Keratinocyte (primary cell): Measurements from ENCODE around the gene SECTM1. TPM values are rescaled to one million over a fixed set of nuclear protein-coding genes. Genes with fewer than 3 reads are reported as not detected.

Source experiments
- DNase-seq: peaks from one replicate; pipeline ENCODE4 v3.0.0-alpha.2; 2011; ENCODE audit warnings: low read depth, missing footprints, low spot score
- FAIRE-seq: peaks from 2 replicates; lab custom pipeline; 2011; peaks lifted over from hg19 to GRCh38; lab: Jason Lieb, UNC
- H2AFZ ChIP-seq: 2 replicates; pipeline ENCODE4 v1.6.0; 2012; ENCODE audit warnings: low read length, control low read depth, inconsistent platforms; ENCODE audit not compliant: control insufficient read depth
- H3K27ac ChIP-seq: 2 replicates; pipeline ENCODE4 v1.5.1; 2011; ENCODE audit warnings: low read length; ENCODE audit not compliant: control insufficient read depth, insufficient read depth
- H3K27me3 ChIP-seq: 3 replicates; pipeline ENCODE4 v1.6.0; 2011; ENCODE audit warnings: low read length; ENCODE audit not compliant: control insufficient read depth, insufficient read depth; ENCODE audit errors: extremely low read depth
- H3K36me3 ChIP-seq, 2 experiments: 2 replicates in 1 of 2; 3 replicates in 1 of 2; pipeline ENCODE4 v1.5.1; 2011; ENCODE audit warnings: low read length in 2 of 2, mild to moderate bottlenecking in 1 of 2; ENCODE audit not compliant: control insufficient read depth in 2 of 2, insufficient read depth in 2 of 2; ENCODE audit errors: extremely low read depth in 1 of 2
- H3K4me1 ChIP-seq: 3 replicates; pipeline ENCODE4 v1.5.1; 2011; ENCODE audit warnings: low read length; ENCODE audit not compliant: control insufficient read depth, insufficient read depth; ENCODE audit errors: extremely low read depth
- H3K4me2 ChIP-seq: 3 replicates; pipeline ENCODE4 v1.6.0; 2011; ENCODE audit warnings: low read depth, low read length; ENCODE audit not compliant: control insufficient read depth, insufficient read depth; ENCODE audit errors: extremely low read depth
- H3K4me3 ChIP-seq, 3 experiments: fragments of 200-600 bp in 1 of 3; sonication (generic) in 1 of 3; 2 replicates in 2 of 3; 3 replicates in 1 of 3; pipeline ENCODE4 v1.5.1; 2011 to 2016; ENCODE audit warnings: low read length in 3 of 3, mild to moderate bottlenecking in 3 of 3, control low read depth in 2 of 3, inconsistent platforms in 1 of 3, low read depth in 1 of 3, mixed read lengths in 1 of 3, mixed run types in 1 of 3, moderate library complexity in 1 of 3; ENCODE audit not compliant: control insufficient read depth in 2 of 3, insufficient read depth in 2 of 3; ENCODE audit errors: extremely low read depth in 1 of 3
- H3K79me2 ChIP-seq: 2 replicates; pipeline ENCODE4 v1.6.0; 2012; ENCODE audit warnings: low read length; ENCODE audit not compliant: control insufficient read depth, insufficient read depth
- H3K9ac ChIP-seq: 3 replicates; pipeline ENCODE4 v1.6.0; 2011; ENCODE audit warnings: low read length; ENCODE audit not compliant: control insufficient read depth, insufficient read depth; ENCODE audit errors: extremely low read depth
- H3K9me1 ChIP-seq: 3 replicates; pipeline ENCODE4 v1.6.0; 2011; ENCODE audit warnings: low read length; ENCODE audit not compliant: control insufficient read depth, insufficient read depth; ENCODE audit errors: extremely low read depth
- H3K9me3 ChIP-seq: 2 replicates; pipeline ENCODE4 v1.5.1; 2012; ENCODE audit warnings: low read depth, low read length; ENCODE audit not compliant: control insufficient read depth
- H4K20me1 ChIP-seq: 3 replicates; pipeline ENCODE4 v1.6.0; 2011; ENCODE audit warnings: low read length; ENCODE audit not compliant: control insufficient read depth, insufficient read depth; ENCODE audit errors: extremely low read depth
- CTCF ChIP-seq, 3 experiments: IDR thresholded peaks in 1 of 3; conservative IDR thresholded peaks in 1 of 3; optimal IDR thresholded peaks in 1 of 3; 2 replicates in 2 of 3; 3 replicates in 1 of 3; pipeline versions ENCODE3 to v1.5.1; 2011; ENCODE audit warnings: low read length in 3 of 3, mild to moderate bottlenecking in 3 of 3, moderate library complexity in 2 of 3, control low read depth in 1 of 3, inconsistent platforms in 1 of 3; ENCODE audit not compliant: insufficient read depth in 2 of 3; ENCODE audit errors: extremely low read depth in 1 of 3
- EZH2 ChIP-seq: IDR thresholded peaks from one replicate; pipeline ENCODE4 v1.6.1; 2012; ENCODE audit warnings: inconsistent platforms, mild to moderate bottlenecking, low read length, moderate library complexity
- dilution Hi-C: fragments of 300-500 bp; cut with MboI; formaldehyde crosslinking; loops from one replicate; pipeline ENCODE4 v1.7.0; 2020; ENCODE audit warnings: low sequenced_read_pairs; ENCODE audit not compliant: extremely low pct_ligation_motif_present
- polyA plus RNA-seq, 5 experiments: library from polyadenylated mRNA; depleted of rRNA in 3 of 5; stranded (reverse) in 3 of 5; stranded (forward) in 1 of 5; unstranded in 1 of 5; fragments of >200 nt; gene quantifications; 1 replicate in 1 of 5; 2 replicates in 3 of 5; 3 replicates in 1 of 5; pipeline versions ENCODE4 v1.2.1 to v1.2.3, GENCODE V29; 2011 to 2012; ENCODE audit warnings: missing spikeins in 2 of 5, low read depth in 1 of 5, low replicate concordance in 1 of 5

The SECTM1 gene
- polyA plus RNA-seq, 1 donor (not counting 4 experiments of a cell fraction or from before 2014, with no cell fraction given) = 2.0 TPM

GRCh38 chr17:82342361-82343079 lies 9.0 kb upstream of the SECTM1 start:
- no peak for DNase-seq
- Histone ChIP-seq H3K9me3 (no peaks in the 10 kb centered on the region), H4K20me1 (no peaks in the 10 kb centered on the region), H3K79me2 (no peaks in the 10 kb centered on the region), H2AFZ (no peak overlapping the region), H3K27me3 (peaks cover 11% of the 10 kb centered on the region), H3K27ac (no peak overlapping the region), H3K9me1 (no peaks in the 10 kb centered on the region), H3K4me1 (peaks cover 13% of the 10 kb centered on the region), H3K9ac (no peak overlapping the region), H3K4me3 (no peak overlapping the region), H3K36me3 (no peaks in the 10 kb centered on the region), H3K4me2 (no peak overlapping the region)
- no peak for FAIRE-seq
- dilution Hi-C loops = loop anchor here (10.0 kb wide), 1 partner anchor 92 kb away; no protein-coding TSS in a partner anchor
- no peak for TF ChIP-seq EZH2
- no peak for TF ChIP-seq CTCF (optimal IDR thresholded peaks at IDR 0.05 in 1 of 3, IDR thresholded peaks at IDR 0.05 in 1 of 3, conservative IDR thresholded peaks at IDR 0.05 in 1 of 3; ENCODE audit: extremely low read depth in 1 of 3, insufficient read depth in 2 of 3, low read length in 3 of 3)

- Histone ChIP-seq H3K36me3 (no peaks in the 10 kb centered on the region), H3K9me3 (no peaks in the 10 kb centered on the region), H3K4me3 (peak overlapping the region in 2 of 3 experiments; percentile 65 to 67), H3K27ac (no peak overlapping the region), H3K9me1 (no peaks in the 10 kb centered on the region), H3K27me3 (peaks cover 11% of the 10 kb centered on the region), H4K20me1 (no peaks in the 10 kb centered on the region), H3K9ac (peak overlapping the region; percentile 74), H3K4me2 (peak overlapping the region; percentile 91), H3K4me1 (peaks cover 26% of the 10 kb centered on the region), H3K79me2 (no peaks in the 10 kb centered on the region), H2AFZ (peak overlapping the region; percentile 94)
- no peak for FAIRE-seq
- dilution Hi-C loops = loop anchor here (10.0 kb wide), 1 partner anchor 95 kb away; no protein-coding TSS in a partner anchor
- TF ChIP-seq EZH2 = no peak
- TF ChIP-seq CTCF (optimal IDR thresholded peaks at IDR 0.05 in 1 of 3, IDR thresholded peaks at IDR 0.05 in 1 of 3, conservative IDR thresholded peaks at IDR 0.05 in 1 of 3; ENCODE audit: extremely low read depth in 1 of 3, insufficient read depth in 2 of 3, low read length in 3 of 3) = no peak
- DNase-seq = no peak
These were observed 6.3 kb upstream of the SECTM1 start for GRCh38 chr17:82339634-82340580.
